Liver (tissue), 9 donors: ENCODE measurements around the gene CSF2RB. TPM values are rescaled to one million over a fixed set of nuclear protein-coding genes. Genes with fewer than 3 reads are reported as not detected.

ENCODE experiments used
- DNase-seq: peaks from one replicate; pipeline ENCODE4 v3.0.0-alpha.2; 2017; ENCODE audit warnings: low spot score
- H3K27ac ChIP-seq, 2 donors: one replicate each; pipeline ENCODE4 v1.7.0; 2013; ENCODE audit warnings: inconsistent platforms in 2 of 2, low read length in 2 of 2, control low read depth in 1 of 2, low read depth in 1 of 2, mild to moderate bottlenecking in 1 of 2
- H3K27me3 ChIP-seq, 4 donors: one replicate each; pipeline versions ENCODE4 v1.6.1 to v1.7.0; 2013; ENCODE audit warnings: low read length in 3 of 4, inconsistent platforms in 1 of 4, mild to moderate bottlenecking in 1 of 4, moderate library complexity in 1 of 4; ENCODE audit not compliant: control insufficient read depth in 4 of 4, insufficient read depth in 4 of 4
- H3K36me3 ChIP-seq, 4 donors: one replicate each; pipeline versions ENCODE4 v1.6.1 to v1.7.0; 2013; ENCODE audit warnings: low read length in 3 of 4, mild to moderate bottlenecking in 3 of 4, low read depth in 1 of 4, moderate library complexity in 1 of 4; ENCODE audit not compliant: control insufficient read depth in 4 of 4, insufficient read depth in 3 of 4
- H3K4me1 ChIP-seq, 4 donors: one replicate each; pipeline versions ENCODE4 v1.6.1 to v1.7.0; 2013; ENCODE audit warnings: low read length in 3 of 4, mild to moderate bottlenecking in 3 of 4, moderate library complexity in 1 of 4; ENCODE audit not compliant: control insufficient read depth in 4 of 4, insufficient read depth in 4 of 4
- H3K4me3 ChIP-seq, 3 donors: one replicate each; pipeline versions ENCODE4 v1.6.1 to v1.7.0; 2013; ENCODE audit warnings: low read length in 3 of 3, control low read depth in 1 of 3, low read depth in 1 of 3, mild to moderate bottlenecking in 1 of 3
- H3K9ac ChIP-seq, 2 donors: one replicate each; pipeline ENCODE4 v1.7.0; 2013; ENCODE audit warnings: low read length in 2 of 2, mild to moderate bottlenecking in 2 of 2, moderate library complexity in 2 of 2, control low read depth in 1 of 2, low read depth in 1 of 2
- H3K9me3 ChIP-seq, 4 donors: one replicate each; pipeline versions ENCODE4 v1.6.1 to v1.7.0; 2013; ENCODE audit warnings: low read length in 3 of 4; ENCODE audit not compliant: control insufficient read depth in 4 of 4
- EGR1 ChIP-seq, 2 donors: IDR thresholded peaks; 2 replicates each; pipeline ENCODE4 v1.6.1; 2016 to 2018; ENCODE audit warnings: antibody characterized with exemption in 2 of 2, low read depth in 2 of 2
- FOXA2 ChIP-seq: IDR thresholded peaks from 2 replicates; pipeline ENCODE4 v1.6.1; 2016; ENCODE audit warnings: antibody characterized with exemption
- GABPA ChIP-seq, 2 donors: IDR thresholded peaks in 1 of 2; conservative IDR thresholded peaks in 1 of 2; 2 replicates each; pipeline ENCODE4 v1.6.1; 2016; ENCODE audit warnings: antibody characterized with exemption in 2 of 2, mild to moderate bottlenecking in 1 of 2, moderate library complexity in 1 of 2
- HNF4A ChIP-seq, 2 donors: conservative IDR thresholded peaks; 2 replicates each; pipeline ENCODE4 v1.6.1; 2016; ENCODE audit warnings: antibody characterized with exemption in 2 of 2, mild to moderate bottlenecking in 2 of 2
- MAX ChIP-seq: IDR thresholded peaks from 2 replicates; pipeline ENCODE4 v1.6.1; 2016; ENCODE audit warnings: antibody characterized with exemption
- NR2F2 ChIP-seq: IDR thresholded peaks from 2 replicates; pipeline ENCODE4 v1.6.1; 2016; ENCODE audit warnings: antibody characterized with exemption
- RAD21 ChIP-seq, 2 donors: IDR thresholded peaks; 2 replicates each; pipeline ENCODE4 v1.6.1; 2016; ENCODE audit warnings: antibody characterized with exemption in 2 of 2, mild to moderate bottlenecking in 2 of 2
- REST ChIP-seq: IDR thresholded peaks from 2 replicates; pipeline ENCODE4 v1.6.1; 2016; ENCODE audit warnings: antibody characterized with exemption, mild to moderate bottlenecking
- SP1 ChIP-seq: IDR thresholded peaks from 2 replicates; pipeline ENCODE4 v1.6.1; 2018; ENCODE audit warnings: antibody characterized with exemption, mild to moderate bottlenecking
- YY1 ChIP-seq: IDR thresholded peaks from 2 replicates; pipeline ENCODE4 v1.6.1; 2016; ENCODE audit warnings: antibody characterized with exemption, mild to moderate bottlenecking
- WGBS: extraction: QIAGEN DNeasy Blood & Tissue Kit; methylation state at CpG from one replicate; pipeline ENCODE4 v1.1.7; 2013; 5-methylcytosine and 5-hydroxymethylcytosine counted together
- polyA plus RNA-seq, 2 donors: library from polyadenylated mRNA; stranded (reverse) in 1 of 2; unstranded in 1 of 2; fragments of 200-250 nt in 1 of 2; fragments of >200 nt in 1 of 2; fragmentation: Nextera tagmentation in 1 of 2; extraction: Ambion mirVana in 1 of 2; gene quantifications; one replicate each; pipeline versions ENCODE4 v1.2.1 to v1.2.3, GENCODE V29; 2013 to 2015
- total RNA-seq, 2 donors: library from RNA; depleted of rRNA; stranded (reverse); fragments of >200 nt; gene quantifications; one replicate each; pipeline ENCODE4 v1.2.3, GENCODE V29; 2014
- TF ChIP-seq, protein P1 (sequence below): fragments of 150-350 bp; IDR thresholded peaks from 2 replicates; pipeline ENCODE4 v1.5.1; 2017; ENCODE audit warnings: improper control_type of control experiment, low read depth, low read length; ENCODE audit not compliant: missing input control
- donor health status: healthy.
- donor health status: healthy.
- donor health status: healthy.
- donor health status: healthy.
- donor health status: healthy.

Gene CSF2RB
- total and polyA plus RNA-seq, 4 donors: 0.72 to 10.5 (median 2.3) TPM

- 93% methylated on average over 13 of the region's 13 CpGs for WGBS
- no peak for DNase-seq
- Histone ChIP-seq H3K4me1 (no peaks in the 10 kb centered on the region), H3K27me3 (no peaks in the 10 kb centered on the region), H3K4me3 (no peak overlapping the region), H3K27ac (no peak overlapping the region), H3K9ac (no peak overlapping the region), H3K9me3 (no peaks in the 10 kb centered on the region), H3K36me3 (no peaks in the 10 kb centered on the region)
- TF ChIP-seq HNF4A (conservative IDR thresholded peaks at IDR 0.05) (no peak), RAD21 (IDR thresholded peaks at IDR 0.05) (no peak)
Measured at GRCh38 chr22:36938886-36939285, 25.5 kb downstream of the CSF2RB start.

DNA sequence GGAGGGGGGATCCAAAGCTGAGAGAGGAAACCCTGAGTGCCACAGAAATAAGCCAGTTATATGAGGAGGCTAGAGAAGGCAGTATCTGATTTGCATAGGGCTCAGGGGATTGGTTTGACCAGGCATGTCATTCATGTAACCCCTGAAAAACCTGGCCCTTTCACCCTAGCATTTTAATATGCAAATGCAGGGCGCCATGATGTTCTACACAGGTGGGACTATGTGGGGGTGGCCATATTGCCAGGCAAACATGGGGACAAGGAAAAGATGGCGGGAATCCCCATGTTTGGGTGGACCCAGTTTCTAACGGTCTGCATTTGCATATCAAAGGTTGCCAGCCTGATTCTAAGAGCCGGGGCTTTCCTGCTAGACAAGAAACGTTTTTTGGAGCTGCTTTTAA lies 27.2 kb downstream of the CSF2RB start:
- no peak for DNase-seq
- no peaks in the 10 kb centered on the region for H3K36me3 ChIP-seq
- H3K27ac ChIP-seq: no peak overlapping the region
- no peaks in the 10 kb centered on the region for H3K27me3 ChIP-seq
- no peak overlapping the region for H3K4me3 ChIP-seq
- H3K9ac ChIP-seq: no peak overlapping the region
- WGBS: 67% methylated on average over 5 of the region's 5 CpGs
- TF ChIP-seq RAD21 (IDR thresholded peaks at IDR 0.05) (no peak), REST (no peak)
- H3K9me3 ChIP-seq: no peaks in the 10 kb centered on the region
- no peaks in the 10 kb centered on the region for H3K4me1 ChIP-seq

DNA sequence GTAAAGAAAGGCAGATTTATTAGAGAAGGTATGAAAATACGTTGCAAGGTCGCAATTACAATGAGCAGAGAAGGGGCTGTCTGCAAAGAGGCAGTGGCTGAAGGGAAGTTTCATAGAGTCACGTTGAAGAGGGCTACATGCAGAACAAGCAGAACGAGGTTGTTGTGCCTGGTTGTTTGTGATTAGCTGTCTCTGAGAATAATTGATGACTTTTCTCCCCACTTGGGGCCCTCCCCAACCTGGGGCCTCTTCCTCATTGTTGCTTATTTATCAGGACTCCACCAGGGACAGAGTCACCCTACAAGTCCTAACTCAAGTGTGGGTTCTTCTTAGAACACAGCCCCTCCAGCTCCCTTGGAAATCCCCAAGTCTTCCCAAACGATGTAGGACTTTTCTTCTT lies 29.1 kb downstream of the CSF2RB start:
- H3K36me3 ChIP-seq: no peaks in the 10 kb centered on the region
- H3K27ac ChIP-seq: no peak overlapping the region
- H3K27me3 ChIP-seq: no peaks in the 10 kb centered on the region
- no peak overlapping the region for H3K9ac ChIP-seq
- no peaks in the 10 kb centered on the region for H3K4me1 ChIP-seq
- no peak for TF ChIP-seq SP1
- TF ChIP-seq FOXA2: no peak
- TF ChIP-seq, protein P1, sequence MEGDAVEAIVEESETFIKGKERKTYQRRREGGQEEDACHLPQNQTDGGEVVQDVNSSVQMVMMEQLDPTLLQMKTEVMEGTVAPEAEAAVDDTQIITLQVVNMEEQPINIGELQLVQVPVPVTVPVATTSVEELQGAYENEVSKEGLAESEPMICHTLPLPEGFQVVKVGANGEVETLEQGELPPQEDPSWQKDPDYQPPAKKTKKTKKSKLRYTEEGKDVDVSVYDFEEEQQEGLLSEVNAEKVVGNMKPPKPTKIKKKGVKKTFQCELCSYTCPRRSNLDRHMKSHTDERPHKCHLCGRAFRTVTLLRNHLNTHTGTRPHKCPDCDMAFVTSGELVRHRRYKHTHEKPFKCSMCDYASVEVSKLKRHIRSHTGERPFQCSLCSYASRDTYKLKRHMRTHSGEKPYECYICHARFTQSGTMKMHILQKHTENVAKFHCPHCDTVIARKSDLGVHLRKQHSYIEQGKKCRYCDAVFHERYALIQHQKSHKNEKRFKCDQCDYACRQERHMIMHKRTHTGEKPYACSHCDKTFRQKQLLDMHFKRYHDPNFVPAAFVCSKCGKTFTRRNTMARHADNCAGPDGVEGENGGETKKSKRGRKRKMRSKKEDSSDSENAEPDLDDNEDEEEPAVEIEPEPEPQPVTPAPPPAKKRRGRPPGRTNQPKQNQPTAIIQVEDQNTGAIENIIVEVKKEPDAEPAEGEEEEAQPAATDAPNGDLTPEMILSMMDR: no peak
- no peak for TF ChIP-seq YY1
- TF ChIP-seq HNF4A (conservative IDR thresholded peaks at IDR 0.05): no peak
- no peak for TF ChIP-seq MAX
- no peak for TF ChIP-seq NR2F2
- no peak for TF ChIP-seq GABPA (IDR thresholded peaks at IDR 0.05 in 1 of 2, conservative IDR thresholded peaks at IDR 0.05 in 1 of 2)
- TF ChIP-seq EGR1 (IDR thresholded peaks at IDR 0.05; ENCODE audit: low read depth in 2 of 2): no peak
- WGBS: 57% methylated on average over 5 of the region's 5 CpGs
- no peak overlapping the region for H3K4me3 ChIP-seq
- H3K9me3 ChIP-seq: no peaks in the 10 kb centered on the region
- no peak for DNase-seq
